Trophoblast cell (in vitro differentiated cells and primary cell): Measurements from ENCODE around the gene CHMP4A.

Source experiments
- DNase-seq, 2 donors: peaks; one replicate each; pipeline ENCODE4 v3.0.0-alpha.2; 2016
- H2AFZ ChIP-seq: 2 replicates; pipeline ENCODE4 v1.6.1; 2013; ENCODE audit warnings: low read length, moderate library complexity, mild to moderate bottlenecking; ENCODE audit not compliant: insufficient read depth, poor library complexity
- H2AK5ac ChIP-seq: 2 replicates; pipeline ENCODE4 v1.6.1; 2013; ENCODE audit warnings: mild to moderate bottlenecking, low read length
- H2BK120ac ChIP-seq: 2 replicates; pipeline ENCODE4 v1.6.1; 2013; ENCODE audit warnings: low read length, mild to moderate bottlenecking, moderate library complexity; ENCODE audit not compliant: insufficient read depth, poor library complexity
- H2BK12ac ChIP-seq: 2 replicates; pipeline ENCODE4 v1.6.1; 2013; ENCODE audit warnings: mild to moderate bottlenecking, low read length, moderate library complexity
- H2BK5ac ChIP-seq: 2 replicates; pipeline ENCODE4 v1.6.1; 2013; ENCODE audit warnings: low read length, low read depth, moderate library complexity, mild to moderate bottlenecking; ENCODE audit not compliant: poor library complexity
- H3K14ac ChIP-seq: 2 replicates; pipeline ENCODE4 v1.6.1; 2013; ENCODE audit warnings: mild to moderate bottlenecking, low read length
- H3K18ac ChIP-seq: 2 replicates; pipeline ENCODE4 v1.6.1; 2013; ENCODE audit warnings: mild to moderate bottlenecking, low read length
- H3K23ac ChIP-seq: 2 replicates; pipeline ENCODE4 v1.6.1; 2013; ENCODE audit warnings: low read length
- H3K27ac ChIP-seq: 2 replicates; pipeline ENCODE4 v1.5.1; 2013; ENCODE audit warnings: low read depth, mild to moderate bottlenecking, inconsistent platforms, low read length, moderate library complexity
- H3K27me3 ChIP-seq: 2 replicates; pipeline ENCODE4 v1.6.1; 2013; ENCODE audit warnings: inconsistent platforms, mild to moderate bottlenecking, low read length, moderate library complexity; ENCODE audit not compliant: insufficient read depth
- H3K36me3 ChIP-seq, 2 experiments: 1 replicate in 1 of 2; 2 replicates in 1 of 2; pipeline ENCODE4 v1.6.1; 2013; ENCODE audit warnings: low read length in 2 of 2, mild to moderate bottlenecking in 2 of 2, moderate library complexity in 1 of 2; ENCODE audit not compliant: insufficient read depth in 2 of 2, control insufficient read depth in 1 of 2
- H3K4ac ChIP-seq: 2 replicates; pipeline ENCODE4 v1.6.1; 2013; ENCODE audit warnings: low read depth, mild to moderate bottlenecking, low read length, moderate library complexity
- H3K4me1 ChIP-seq, 2 experiments: 1 replicate in 1 of 2; 2 replicates in 1 of 2; pipeline ENCODE4 v1.6.1; 2013; ENCODE audit warnings: low read length in 2 of 2, mild to moderate bottlenecking in 2 of 2, moderate library complexity in 1 of 2; ENCODE audit not compliant: insufficient read depth in 2 of 2, control insufficient read depth in 1 of 2
- H3K4me2 ChIP-seq: 2 replicates; pipeline ENCODE4 v1.6.1; 2013; ENCODE audit warnings: inconsistent platforms, mild to moderate bottlenecking, low read length, moderate library complexity
- H3K4me3 ChIP-seq: 2 replicates; pipeline ENCODE4 v1.5.1; 2013; ENCODE audit warnings: mild to moderate bottlenecking, low read depth, low read length, inconsistent platforms
- H3K79me1 ChIP-seq: one replicate; pipeline ENCODE4 v1.6.1; 2013; ENCODE audit warnings: low read length
- H3K79me2 ChIP-seq: 2 replicates; pipeline ENCODE4 v1.6.1; 2013; ENCODE audit warnings: low read length, mild to moderate bottlenecking; ENCODE audit not compliant: control insufficient read depth, insufficient read depth, poor library complexity
- H3K9ac ChIP-seq: 2 replicates; pipeline ENCODE4 v1.6.1; 2013; ENCODE audit warnings: mild to moderate bottlenecking, low read length
- H3K9me3 ChIP-seq: 2 replicates; pipeline ENCODE4 v1.6.1; 2013; ENCODE audit warnings: low read depth, mild to moderate bottlenecking, control low read depth, inconsistent platforms, low read length; ENCODE audit not compliant: insufficient read depth
- H4K12ac ChIP-seq: 2 replicates; pipeline ENCODE4 v1.6.1; 2013; ENCODE audit warnings: low read depth, mild to moderate bottlenecking, low read length, moderate library complexity
- H4K8ac ChIP-seq: 2 replicates; pipeline ENCODE4 v1.6.1; 2013; ENCODE audit warnings: low read depth, mild to moderate bottlenecking, low read length, moderate library complexity
- H4K91ac ChIP-seq: one replicate; pipeline ENCODE4 v1.6.1; 2013; ENCODE audit warnings: low read depth, mild to moderate bottlenecking, low read length, moderate library complexity
- WGBS: extraction: QIAGEN DNeasy Blood & Tissue Kit; methylation state at CpG from one replicate; pipeline ENCODE4 v1.1.7; 2013; ENCODE audit warnings: missing lambda C conversion rate; ENCODE audit not compliant: insufficient read length, insufficient coverage; ENCODE audit errors: extremely low coverage; 5-methylcytosine and 5-hydroxymethylcytosine counted together

The CHMP4A gene

GRCh38 chr14:24260026-24260779, 46.9 kb upstream of the CHMP4A start:
- H3K14ac ChIP-seq, result no peak overlapping the region
- H3K36me3 ChIP-seq, result peaks cover 40 to 41% of the 10 kb centered on the region in 2 experiments
- peaks cover 32% of the 10 kb centered on the region for H3K79me1 ChIP-seq
- no peak overlapping the region for H2BK12ac ChIP-seq
- H3K27ac ChIP-seq, result no peak overlapping the region
- peak overlapping the region; percentile 17 for H3K18ac ChIP-seq
- H3K23ac ChIP-seq, result no peak overlapping the region
- H3K9me3 ChIP-seq, result peaks cover 1% of the 10 kb centered on the region
- no CpG with 5 or more reads among the region's 16 CpGs for WGBS
- no peak overlapping the region for H2AK5ac ChIP-seq
- no peak for DNase-seq
- H3K4ac ChIP-seq, result no peak overlapping the region
- H3K79me2 ChIP-seq, result peaks cover 10% of the 10 kb centered on the region
- H2AFZ ChIP-seq, result no peak overlapping the region
- H3K4me3 ChIP-seq, result no peak overlapping the region
- H4K91ac ChIP-seq, result peak overlapping the region; percentile 4
- H4K12ac ChIP-seq, result no peak overlapping the region
- H2BK120ac ChIP-seq, result no peak overlapping the region
- no peak overlapping the region for H3K9ac ChIP-seq
- H3K27me3 ChIP-seq, result no peaks in the 10 kb centered on the region
- no peak overlapping the region for H4K8ac ChIP-seq
- H3K4me2 ChIP-seq, result no peak overlapping the region
- no peak overlapping the region for H2BK5ac ChIP-seq
- H3K4me1 ChIP-seq, result peaks cover 32 to 34% of the 10 kb centered on the region in 2 experiments

- no peak overlapping the region for H3K4me3 ChIP-seq
- no peak overlapping the region for H2AK5ac ChIP-seq
- H3K14ac ChIP-seq, result no peak overlapping the region
- H3K4me1 ChIP-seq, result peaks cover 25 to 27% of the 10 kb centered on the region in 2 experiments
- H3K23ac ChIP-seq, result no peak overlapping the region
- H3K27me3 ChIP-seq, result no peaks in the 10 kb centered on the region
- peaks cover 8% of the 10 kb centered on the region for H3K79me2 ChIP-seq
- no peak overlapping the region for H2AFZ ChIP-seq
- DNase-seq, result no peak
- H3K4ac ChIP-seq, result no peak overlapping the region
- H3K9me3 ChIP-seq, result peaks cover 1% of the 10 kb centered on the region
- no peak overlapping the region for H2BK12ac ChIP-seq
- no peak overlapping the region for H4K8ac ChIP-seq
- no peak overlapping the region for H3K9ac ChIP-seq
- H3K18ac ChIP-seq, result no peak overlapping the region
- H2BK5ac ChIP-seq, result no peak overlapping the region
- no peak overlapping the region for H4K12ac ChIP-seq
- no peak overlapping the region for H4K91ac ChIP-seq
- peaks cover 25% of the 10 kb centered on the region for H3K79me1 ChIP-seq
- H3K4me2 ChIP-seq, result no peak overlapping the region
- H3K27ac ChIP-seq, result no peak overlapping the region
- H3K36me3 ChIP-seq, result peaks cover 47 to 48% of the 10 kb centered on the region in 2 experiments
- no CpG with 5 or more reads among the region's 16 CpGs for WGBS
- no peak overlapping the region for H2BK120ac ChIP-seq
These were observed 46.2 kb upstream of the CHMP4A start for GRCh38 chr14:24259282-24260025.

GRCh38 chr14:24258548-24259265, 45.4 kb upstream of the CHMP4A start:
- H3K4ac ChIP-seq, result no peak overlapping the region
- no peak overlapping the region for H3K4me3 ChIP-seq
- H3K9ac ChIP-seq, result no peak overlapping the region
- no peak overlapping the region for H3K18ac ChIP-seq
- H3K36me3 ChIP-seq, result peaks cover 54 to 55% of the 10 kb centered on the region in 2 experiments
- no peak overlapping the region for H3K23ac ChIP-seq
- no peak overlapping the region for H4K12ac ChIP-seq
- no peak overlapping the region for H3K14ac ChIP-seq
- no peak overlapping the region for H2AK5ac ChIP-seq
- H2BK12ac ChIP-seq, result no peak overlapping the region
- H2BK5ac ChIP-seq, result no peak overlapping the region
- no peaks in the 10 kb centered on the region for H3K27me3 ChIP-seq
- H2AFZ ChIP-seq, result no peak overlapping the region
- no peak overlapping the region for H4K91ac ChIP-seq
- H4K8ac ChIP-seq, result no peak overlapping the region
- peaks cover 18% of the 10 kb centered on the region for H3K79me1 ChIP-seq
- WGBS, result no CpG with 5 or more reads among the region's 18 CpGs
- no peak overlapping the region for H2BK120ac ChIP-seq
- peaks cover 1% of the 10 kb centered on the region for H3K9me3 ChIP-seq
- peaks cover 8% of the 10 kb centered on the region for H3K79me2 ChIP-seq
- H3K27ac ChIP-seq, result no peak overlapping the region
- no peak for DNase-seq
- no peak overlapping the region for H3K4me2 ChIP-seq
- peaks cover 17 to 21% of the 10 kb centered on the region in 2 experiments for H3K4me1 ChIP-seq

- DNase-seq, result no peak
- Histone ChIP-seq H4K8ac (no peak overlapping the region), H3K79me1 (peaks cover 13% of the 10 kb centered on the region), H3K9me3 (peaks cover 1% of the 10 kb centered on the region), H2AFZ (no peak overlapping the region), H3K4me1 (peaks cover 13 to 19% of the 10 kb centered on the region in 2 experiments), H3K4me2 (no peak overlapping the region), H3K27me3 (no peaks in the 10 kb centered on the region), H3K79me2 (peaks cover 6% of the 10 kb centered on the region), H2BK12ac (no peak overlapping the region), H2AK5ac (no peak overlapping the region), H3K9ac (no peak overlapping the region), H3K14ac (no peak overlapping the region), H3K27ac (no peak overlapping the region), H4K91ac (no peak overlapping the region), H2BK5ac (no peak overlapping the region), H3K36me3 (peaks cover 54 to 58% of the 10 kb centered on the region in 2 experiments), H3K23ac (no peak overlapping the region), H2BK120ac (no peak overlapping the region), H4K12ac (no peak overlapping the region), H3K4ac (no peak overlapping the region), H3K4me3 (no peak overlapping the region), H3K18ac (no peak overlapping the region)
- WGBS, result no CpG with 5 or more reads among the region's 9 CpGs
These were observed 44.8 kb upstream of the CHMP4A start for GRCh38 chr14:24258119-24258518.
